DMS 273 treated with DMSO at 0.1 percent for 48 hours (cell line): ENCODE results near the gene CDH7.
A peak's percentile ranks its signal among the peaks of the same experiment; 100 is the strongest.

ENCODE experiments used
- DNase-seq: peaks from one replicate; lab custom pipeline; 2025; lab: John Stamatoyannopoulos, UW

Gene CDH7

GRCh38 chr18:65919018-65919417 is 168.2 kb downstream of the CDH7 start:
- DNase-seq, result no peak

GRCh38 chr18:65919663-65920062 is 168.9 kb downstream of the CDH7 start:
- no peak for DNase-seq

- no peak for DNase-seq
Observed at GRCh38 chr18:65922103-65922502, 171.3 kb downstream of the CDH7 start.

- DNase-seq, result no peak
Observed at GRCh38 chr18:65924904-65925303, 174.1 kb downstream of the CDH7 start.

GRCh38 chr18:65934874-65935273 is 184.1 kb downstream of the CDH7 start:
- no peak for DNase-seq

GRCh38 chr18:65936678-65937077 is 185.9 kb downstream of the CDH7 start:
- DNase-seq, result no peak

- DNase-seq, result no peak
Observed at GRCh38 chr18:65937180-65937579, 186.4 kb downstream of the CDH7 start.

- peak; percentile 20 for DNase-seq
Observed at GRCh38 chr18:65938592-65939372, 188.0 kb downstream of the CDH7 start.
